HCT116 (cell line): Measurements from ENCODE around the gene TANGO6.

ENCODE experiments used
- CEBPB ChIP-seq: IDR thresholded peaks from 2 replicates; pipeline ENCODE4 v1.6.1; 2012; ENCODE audit warnings: low read depth
- ELF1 ChIP-seq: IDR thresholded peaks from 2 replicates; pipeline ENCODE4 v1.6.1; 2012; ENCODE audit warnings: low read depth, borderline replicate concordance
- EZH2 ChIP-seq: fragments of 200-600 bp; sonication (generic); IDR thresholded peaks from 2 replicates; pipeline ENCODE4 v1.6.1; 2017; ENCODE audit warnings: antibody characterized with exemption, mixed run types
- EZH2phosphoT487 ChIP-seq: fragments of 200-600 bp; IDR thresholded peaks from 2 replicates; pipeline ENCODE4 v1.6.1; 2018; ENCODE audit warnings: antibody characterized with exemption, borderline replicate concordance
- MAX ChIP-seq: IDR thresholded peaks from 2 replicates; pipeline ENCODE4 v1.6.1; 2012
- POLR2A ChIP-seq: IDR thresholded peaks from 2 replicates; pipeline ENCODE4 v1.7.0; 2011; ENCODE audit warnings: borderline replicate concordance; ENCODE audit not compliant: insufficient read depth, insufficient read length; ENCODE audit errors: extremely low read depth
- POLR2AphosphoS5 ChIP-seq: IDR thresholded peaks from 2 replicates; pipeline ENCODE4 v1.6.1; 2011; ENCODE audit warnings: mild to moderate bottlenecking, low read depth, low read length, moderate library complexity
- REST ChIP-seq: IDR thresholded peaks from 2 replicates; pipeline ENCODE4 v1.6.1; 2012; ENCODE audit warnings: low read depth
- TF ChIP-seq, protein P1 (sequence below), 3 experiments: fragments of 200-600 bp in 1 of 3; sonication (generic) in 1 of 3; IDR thresholded peaks in 2 of 3; conservative IDR thresholded peaks in 1 of 3; 2 replicates each; pipeline ENCODE4 v1.5.1; 2012 to 2017; ENCODE audit warnings: low read depth in 2 of 3, low read length in 2 of 3, antibody characterized with exemption in 1 of 3, borderline replicate concordance in 1 of 3, control low read depth in 1 of 3, mild to moderate bottlenecking in 1 of 3, mixed read lengths in 1 of 3, mixed run types in 1 of 3, moderate library complexity in 1 of 3; ENCODE audit not compliant: insufficient read depth in 1 of 3

DNA sequence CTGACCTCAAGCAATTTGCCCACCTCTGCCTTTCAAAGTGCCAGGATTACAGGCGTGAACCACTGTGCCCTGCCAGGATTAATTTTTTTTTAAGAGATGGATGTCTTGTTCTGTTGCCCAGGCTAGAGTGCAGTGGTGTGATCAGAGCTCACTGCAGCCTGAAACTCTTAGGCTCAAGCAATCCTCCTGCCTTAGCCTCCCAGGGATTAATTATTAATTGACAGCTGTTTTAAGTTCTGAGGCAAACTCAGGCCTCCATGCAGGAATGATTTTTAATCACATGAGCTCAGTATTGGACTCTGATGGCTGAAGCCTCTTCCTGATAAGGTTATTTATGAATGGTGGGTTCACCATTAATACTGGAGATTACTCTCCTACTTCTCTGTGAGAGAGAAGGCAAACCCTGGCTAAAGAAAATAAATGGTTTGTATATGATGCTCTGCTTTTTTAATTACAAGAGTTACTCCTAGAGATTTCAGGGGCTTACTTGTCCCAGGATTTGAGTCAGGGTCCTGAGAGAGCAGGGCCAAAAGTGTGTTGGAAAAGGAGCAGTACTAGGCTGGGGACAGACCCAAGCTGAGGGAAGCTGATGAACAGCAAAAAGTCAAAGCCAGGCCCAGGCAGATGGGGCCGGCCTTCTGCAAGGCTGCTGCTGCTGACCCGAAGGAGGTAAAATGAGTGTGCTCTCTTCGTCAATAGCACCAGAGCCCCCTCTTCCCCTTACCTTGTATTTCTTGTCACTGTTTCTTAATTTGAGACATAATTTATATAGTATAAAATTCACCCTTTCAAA, 205.2 kb downstream of the TANGO6 start:
- TF ChIP-seq POLR2A: no peak
- no peak for TF ChIP-seq ELF1
- TF ChIP-seq REST: no peak
- TF ChIP-seq CEBPB: no peak
- TF ChIP-seq, protein P1, sequence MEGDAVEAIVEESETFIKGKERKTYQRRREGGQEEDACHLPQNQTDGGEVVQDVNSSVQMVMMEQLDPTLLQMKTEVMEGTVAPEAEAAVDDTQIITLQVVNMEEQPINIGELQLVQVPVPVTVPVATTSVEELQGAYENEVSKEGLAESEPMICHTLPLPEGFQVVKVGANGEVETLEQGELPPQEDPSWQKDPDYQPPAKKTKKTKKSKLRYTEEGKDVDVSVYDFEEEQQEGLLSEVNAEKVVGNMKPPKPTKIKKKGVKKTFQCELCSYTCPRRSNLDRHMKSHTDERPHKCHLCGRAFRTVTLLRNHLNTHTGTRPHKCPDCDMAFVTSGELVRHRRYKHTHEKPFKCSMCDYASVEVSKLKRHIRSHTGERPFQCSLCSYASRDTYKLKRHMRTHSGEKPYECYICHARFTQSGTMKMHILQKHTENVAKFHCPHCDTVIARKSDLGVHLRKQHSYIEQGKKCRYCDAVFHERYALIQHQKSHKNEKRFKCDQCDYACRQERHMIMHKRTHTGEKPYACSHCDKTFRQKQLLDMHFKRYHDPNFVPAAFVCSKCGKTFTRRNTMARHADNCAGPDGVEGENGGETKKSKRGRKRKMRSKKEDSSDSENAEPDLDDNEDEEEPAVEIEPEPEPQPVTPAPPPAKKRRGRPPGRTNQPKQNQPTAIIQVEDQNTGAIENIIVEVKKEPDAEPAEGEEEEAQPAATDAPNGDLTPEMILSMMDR (IDR thresholded peaks at IDR 0.05 in 2 of 3, conservative IDR thresholded peaks at IDR 0.05 in 1 of 3; ENCODE audit: borderline replicate concordance in 1 of 3, insufficient read depth in 1 of 3, low read depth in 2 of 3, low read length in 2 of 3): no peak
- no peak for TF ChIP-seq MAX
- no peak for TF ChIP-seq EZH2
- TF ChIP-seq POLR2AphosphoS5: no peak
- TF ChIP-seq EZH2phosphoT487: no peak
